GM12878 (cell line): ENCODE data around the gene CSMD2. TPM values are rescaled to one million over a fixed set of nuclear protein-coding genes. Genes with fewer than 3 reads are reported as not detected.

Experiments used
- ATAC-seq: fragments of 200-7000 bp; cut with Tn5 transposase; 3 replicates; pipeline ENCODE4 v1.9.1; 2020; ENCODE audit warnings: mild to moderate bottlenecking, moderate library complexity
- BruUV-seq: library from RNA; stranded (reverse); fragments of 400-500 nt; replicated peaks from 2 replicates; lab custom pipeline; 2021; lab: Mats Ljungman, UMichigan
- CTCF ChIA-PET: fragments of 300-600 bp; sonication (Branson Sonifier 250); formaldehyde crosslinking; extraction: SDS; loops from one replicate; lab custom pipeline; 2021; ENCODE audit warnings: inconsistent platforms; lab: Yijun Ruan, JAX
- POLR2A ChIA-PET: fragments of 350-600 bp; formaldehyde crosslinking; extraction: SDS; loops from one replicate; lab custom pipeline; 2021; ENCODE audit warnings: inconsistent platforms; lab: Charles Lee
- RAD21 ChIA-PET: fragments of 300-600 bp; sonication (Branson Sonifier 250); formaldehyde crosslinking; loops from one replicate; lab custom pipeline; 2023; ENCODE audit warnings: antibody characterized with exemption; ENCODE audit not compliant: unreplicated experiment; lab: Charles Lee
- SMC1A ChIA-PET: fragments of 300-600 bp; sonication (Branson Sonifier 250); formaldehyde crosslinking; loops from one replicate; lab custom pipeline; 2023; ENCODE audit not compliant: unreplicated experiment, uncharacterized antibody; lab: Charles Lee
- DNase-seq: peaks from one replicate; pipeline ENCODE4 v3.0.0-alpha.2; 2011; ENCODE audit warnings: low read depth, low spot score
- FAIRE-seq: peaks from 3 replicates; lab custom pipeline; 2011; peaks lifted over from hg19 to GRCh38; lab: Jason Lieb, UNC
- H2AFZ ChIP-seq: 2 replicates; pipeline ENCODE4 v1.6.0; 2011; ENCODE audit warnings: low read depth, low read length, control low read depth; ENCODE audit not compliant: control insufficient read depth
- H3K27ac ChIP-seq: 2 replicates; pipeline ENCODE4 v1.5.1; 2011; ENCODE audit warnings: control low read depth; ENCODE audit not compliant: control insufficient read depth, insufficient read depth
- H3K27me3 ChIP-seq, 2 experiments: replicated peaks in 1 of 2; 2 replicates each; pipeline versions ENCODE4 v1.6.0 to v1.6.1; 2011; ENCODE audit warnings: low read length in 1 of 2; ENCODE audit not compliant: control insufficient read depth in 2 of 2, insufficient read depth in 2 of 2
- H3K36me3 ChIP-seq, 2 experiments: 2 replicates each; pipeline ENCODE4 v1.5.1; 2011; ENCODE audit warnings: low read length in 1 of 2; ENCODE audit not compliant: control insufficient read depth in 2 of 2, insufficient read depth in 2 of 2
- H3K4me1 ChIP-seq: 2 replicates; pipeline ENCODE4 v1.6.1; 2011; ENCODE audit warnings: mild to moderate bottlenecking, low read length, moderate library complexity, mixed read lengths; ENCODE audit not compliant: control insufficient read depth, insufficient read depth
- H3K4me2 ChIP-seq: 2 replicates; pipeline ENCODE4 v1.6.0; 2011; ENCODE audit warnings: control low read depth; ENCODE audit not compliant: control insufficient read depth, insufficient read depth
- H3K4me3 ChIP-seq: fragments of 200-600 bp; sonication (generic); 2 replicates; pipeline ENCODE4 v1.5.1; 2016
- H3K79me2 ChIP-seq: 2 replicates; pipeline ENCODE4 v1.6.0; 2011; ENCODE audit warnings: low read length; ENCODE audit not compliant: control insufficient read depth, insufficient read depth
- H3K9ac ChIP-seq: 2 replicates; pipeline ENCODE4 v1.8.0; 2011; ENCODE audit warnings: low read length, control low read depth, mixed read lengths; ENCODE audit not compliant: control insufficient read depth, insufficient read depth
- H3K9me3 ChIP-seq: replicated peaks from 3 replicates; pipeline ENCODE4 v1.5.1; 2011; ENCODE audit warnings: mild to moderate bottlenecking, low read length; ENCODE audit not compliant: control insufficient read depth, insufficient read depth
- H4K20me1 ChIP-seq: 2 replicates; pipeline ENCODE4 v1.6.0; 2011; ENCODE audit not compliant: control insufficient read depth, insufficient read depth
- BHLHE40 ChIP-seq, 2 experiments: fragments of 450-650 bp in 1 of 2; IDR thresholded peaks; 2 replicates each; pipeline ENCODE4 v1.6.1; 2011 to 2017; ENCODE audit warnings: low read depth in 2 of 2, borderline replicate concordance in 1 of 2, improper control_type of control experiment in 1 of 2, low read length in 1 of 2, mild to moderate bottlenecking in 1 of 2
- FOXM1 ChIP-seq: IDR thresholded peaks from 2 replicates; pipeline ENCODE4 v1.6.1; 2012; ENCODE audit warnings: low read depth, mild to moderate bottlenecking, inconsistent platforms, low read length, moderate library complexity
- KAT2A ChIP-seq: conservative IDR thresholded peaks from 2 replicates; pipeline ENCODE4 v1.6.1; 2011; ENCODE audit warnings: low read depth, low read length; ENCODE audit not compliant: control insufficient read depth
- MYC ChIP-seq: IDR thresholded peaks from 2 replicates; pipeline ENCODE4 v1.6.1; 2011; ENCODE audit warnings: mild to moderate bottlenecking, low read length, moderate library complexity, inconsistent platforms; ENCODE audit not compliant: insufficient read depth, insufficient replicate concordance, insufficient read length, severe bottlenecking
- NKRF ChIP-seq: fragments of 450-650 bp; conservative IDR thresholded peaks from 2 replicates; pipeline ENCODE4 v1.6.1; 2017; ENCODE audit warnings: mild to moderate bottlenecking, moderate library complexity
- USF2 ChIP-seq: IDR thresholded peaks from 2 replicates; pipeline ENCODE4 v1.6.1; 2011; ENCODE audit warnings: low read depth, low read length, improper control_type of control experiment, borderline replicate concordance
- ZNF274 ChIP-seq: IDR thresholded peaks from one replicate; pipeline ENCODE4 v1.8.0; 2011; ENCODE audit not compliant: insufficient read length, insufficient read depth
- WGBS: methylation state at CpG from one replicate; pipeline ENCODE4 v1.1.6; 2016; ENCODE audit warnings: low lambda C conversion rate; ENCODE audit not compliant: insufficient replicate concordance, insufficient coverage; ENCODE audit errors: missing lambda C conversion rate; 5-methylcytosine and 5-hydroxymethylcytosine counted together
- in situ Hi-C: fragments of 300-500 bp; cut with MboI; formaldehyde crosslinking; loops from 9 replicates; pipeline ENCODE4 v1.14.3; 2018; ENCODE audit warnings: mixed read lengths
- intact Hi-C: fragments of 100-400 bp; cut with micrococcal nuclease; formaldehyde crosslinking; loops from one replicate; pipeline ENCODE4 v1.14.2; 2022; ENCODE audit not compliant: unreplicated experiment
- polyA plus RNA-seq, 11 experiments: library from polyadenylated mRNA; depleted of rRNA in 4 of 11; unstranded in 6 of 11; stranded (reverse) in 5 of 11; fragments of >200 nt; fragmentation: Nextera tagmentation in 4 of 11; fragmentation: Illumina TruSeq in 1 of 11; extraction: Ambion mirVana in 4 of 11; extraction: Trizol in 1 of 11; gene quantifications; 1 replicate in 1 of 11; 2 replicates in 10 of 11; pipeline versions ENCODE4 v1.2.1 to v1.2.3, GENCODE V29; 2011 to 2016; ENCODE audit warnings: inconsistent platforms in 2 of 11, missing spikeins in 2 of 11, low read depth in 1 of 11
- total RNA-seq, 4 experiments: library from RNA; depleted of rRNA in 3 of 4; stranded (reverse); fragments of >200 nt in 3 of 4; fragmentation: Illumina TruSeq in 1 of 4; extraction: Trizol in 1 of 4; gene quantifications; 2 replicates each; pipeline versions ENCODE4 v1.2.1 to v1.2.3, GENCODE V29; 2013 to 2021
- TF ChIP-seq, protein P1 (sequence below): fragments of 450-650 bp; IDR thresholded peaks from 2 replicates; pipeline ENCODE4 v1.6.1; 2017; ENCODE audit warnings: mild to moderate bottlenecking, low read depth, inconsistent platforms; ENCODE audit not compliant: poor library complexity, severe bottlenecking
- TF ChIP-seq, protein P2 (sequence below): fragments of 450-650 bp; IDR thresholded peaks from 2 replicates; pipeline ENCODE4 v1.6.1; 2017; ENCODE audit warnings: mild to moderate bottlenecking, moderate library complexity
- TF ChIP-seq, protein P3 (sequence below): fragments of 450-650 bp; formaldehyde crosslinking; IDR thresholded peaks from 2 replicates; pipeline ENCODE4 v1.4.0; 2022; ENCODE audit warnings: mild to moderate bottlenecking, moderate library complexity

The CSMD2 gene
- total and polyA plus RNA-seq, 10 of the 15 experiments (the other 5 are each of a cell fraction or from before 2014, with no cell fraction given): under 0.01 TPM; not detected in 9

DNA sequence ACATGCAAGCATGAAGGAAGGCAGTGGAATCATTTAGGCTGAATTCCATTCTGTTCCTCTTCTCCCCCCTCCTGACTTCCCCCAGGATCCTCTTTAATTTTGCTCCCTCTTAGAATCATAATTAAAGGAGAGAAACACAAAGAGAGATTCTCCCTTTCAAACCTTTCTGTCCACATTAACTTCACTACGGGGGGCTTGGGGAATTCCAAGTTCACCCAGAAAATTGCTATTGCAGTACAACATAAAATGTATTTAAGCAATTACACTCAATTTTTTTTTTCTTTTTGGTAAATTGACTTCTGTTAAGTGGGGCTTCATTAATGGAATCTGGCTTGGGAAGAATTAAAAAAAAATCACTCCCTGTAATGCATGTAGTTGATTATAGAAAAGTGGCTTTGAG, 314.5 kb downstream of the CSMD2 start:
- in situ Hi-C loops: no loop called here
- no peaks in the 10 kb centered on the region; the same call in 1 of the 2 replicates for H4K20me1 ChIP-seq
- WGBS: 0% methylated on average over 1 of the region's 1 CpG
- TF ChIP-seq, protein P1, sequence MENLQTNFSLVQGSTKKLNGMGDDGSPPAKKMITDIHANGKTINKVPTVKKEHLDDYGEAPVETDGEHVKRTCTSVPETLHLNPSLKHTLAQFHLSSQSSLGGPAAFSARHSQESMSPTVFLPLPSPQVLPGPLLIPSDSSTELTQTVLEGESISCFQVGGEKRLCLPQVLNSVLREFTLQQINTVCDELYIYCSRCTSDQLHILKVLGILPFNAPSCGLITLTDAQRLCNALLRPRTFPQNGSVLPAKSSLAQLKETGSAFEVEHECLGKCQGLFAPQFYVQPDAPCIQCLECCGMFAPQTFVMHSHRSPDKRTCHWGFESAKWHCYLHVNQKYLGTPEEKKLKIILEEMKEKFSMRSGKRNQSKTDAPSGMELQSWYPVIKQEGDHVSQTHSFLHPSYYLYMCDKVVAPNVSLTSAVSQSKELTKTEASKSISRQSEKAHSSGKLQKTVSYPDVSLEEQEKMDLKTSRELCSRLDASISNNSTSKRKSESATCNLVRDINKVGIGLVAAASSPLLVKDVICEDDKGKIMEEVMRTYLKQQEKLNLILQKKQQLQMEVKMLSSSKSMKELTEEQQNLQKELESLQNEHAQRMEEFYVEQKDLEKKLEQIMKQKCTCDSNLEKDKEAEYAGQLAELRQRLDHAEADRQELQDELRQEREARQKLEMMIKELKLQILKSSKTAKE: no peak
- TF ChIP-seq MYC (no peak), KAT2A (no peak), BHLHE40 (IDR thresholded peaks at IDR 0.05; ENCODE audit: borderline replicate concordance in 1 of 2, low read depth in 2 of 2, low read length in 1 of 2) (no peak), FOXM1 (no peak), NKRF (no peak), USF2 (no peak), ZNF274 (no peak)
- TF ChIP-seq, protein P2, sequence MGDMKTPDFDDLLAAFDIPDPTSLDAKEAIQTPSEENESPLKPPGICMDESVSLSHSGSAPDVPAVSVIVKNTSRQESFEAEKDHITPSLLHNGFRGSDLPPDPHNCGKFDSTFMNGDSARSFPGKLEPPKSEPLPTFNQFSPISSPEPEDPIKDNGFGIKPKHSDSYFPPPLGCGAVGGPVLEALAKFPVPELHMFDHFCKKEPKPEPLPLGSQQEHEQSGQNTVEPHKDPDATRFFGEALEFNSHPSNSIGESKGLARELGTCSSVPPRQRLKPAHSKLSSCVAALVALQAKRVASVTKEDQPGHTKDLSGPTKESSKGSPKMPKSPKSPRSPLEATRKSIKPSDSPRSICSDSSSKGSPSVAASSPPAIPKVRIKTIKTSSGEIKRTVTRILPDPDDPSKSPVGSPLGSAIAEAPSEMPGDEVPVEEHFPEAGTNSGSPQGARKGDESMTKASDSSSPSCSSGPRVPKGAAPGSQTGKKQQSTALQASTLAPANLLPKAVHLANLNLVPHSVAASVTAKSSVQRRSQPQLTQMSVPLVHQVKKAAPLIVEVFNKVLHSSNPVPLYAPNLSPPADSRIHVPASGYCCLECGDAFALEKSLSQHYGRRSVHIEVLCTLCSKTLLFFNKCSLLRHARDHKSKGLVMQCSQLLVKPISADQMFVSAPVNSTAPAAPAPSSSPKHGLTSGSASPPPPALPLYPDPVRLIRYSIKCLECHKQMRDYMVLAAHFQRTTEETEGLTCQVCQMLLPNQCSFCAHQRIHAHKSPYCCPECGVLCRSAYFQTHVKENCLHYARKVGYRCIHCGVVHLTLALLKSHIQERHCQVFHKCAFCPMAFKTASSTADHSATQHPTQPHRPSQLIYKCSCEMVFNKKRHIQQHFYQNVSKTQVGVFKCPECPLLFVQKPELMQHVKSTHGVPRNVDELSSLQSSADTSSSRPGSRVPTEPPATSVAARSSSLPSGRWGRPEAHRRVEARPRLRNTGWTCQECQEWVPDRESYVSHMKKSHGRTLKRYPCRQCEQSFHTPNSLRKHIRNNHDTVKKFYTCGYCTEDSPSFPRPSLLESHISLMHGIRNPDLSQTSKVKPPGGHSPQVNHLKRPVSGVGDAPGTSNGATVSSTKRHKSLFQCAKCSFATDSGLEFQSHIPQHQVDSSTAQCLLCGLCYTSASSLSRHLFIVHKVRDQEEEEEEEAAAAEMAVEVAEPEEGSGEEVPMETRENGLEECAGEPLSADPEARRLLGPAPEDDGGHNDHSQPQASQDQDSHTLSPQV: no peak
- TF ChIP-seq, protein P3, sequence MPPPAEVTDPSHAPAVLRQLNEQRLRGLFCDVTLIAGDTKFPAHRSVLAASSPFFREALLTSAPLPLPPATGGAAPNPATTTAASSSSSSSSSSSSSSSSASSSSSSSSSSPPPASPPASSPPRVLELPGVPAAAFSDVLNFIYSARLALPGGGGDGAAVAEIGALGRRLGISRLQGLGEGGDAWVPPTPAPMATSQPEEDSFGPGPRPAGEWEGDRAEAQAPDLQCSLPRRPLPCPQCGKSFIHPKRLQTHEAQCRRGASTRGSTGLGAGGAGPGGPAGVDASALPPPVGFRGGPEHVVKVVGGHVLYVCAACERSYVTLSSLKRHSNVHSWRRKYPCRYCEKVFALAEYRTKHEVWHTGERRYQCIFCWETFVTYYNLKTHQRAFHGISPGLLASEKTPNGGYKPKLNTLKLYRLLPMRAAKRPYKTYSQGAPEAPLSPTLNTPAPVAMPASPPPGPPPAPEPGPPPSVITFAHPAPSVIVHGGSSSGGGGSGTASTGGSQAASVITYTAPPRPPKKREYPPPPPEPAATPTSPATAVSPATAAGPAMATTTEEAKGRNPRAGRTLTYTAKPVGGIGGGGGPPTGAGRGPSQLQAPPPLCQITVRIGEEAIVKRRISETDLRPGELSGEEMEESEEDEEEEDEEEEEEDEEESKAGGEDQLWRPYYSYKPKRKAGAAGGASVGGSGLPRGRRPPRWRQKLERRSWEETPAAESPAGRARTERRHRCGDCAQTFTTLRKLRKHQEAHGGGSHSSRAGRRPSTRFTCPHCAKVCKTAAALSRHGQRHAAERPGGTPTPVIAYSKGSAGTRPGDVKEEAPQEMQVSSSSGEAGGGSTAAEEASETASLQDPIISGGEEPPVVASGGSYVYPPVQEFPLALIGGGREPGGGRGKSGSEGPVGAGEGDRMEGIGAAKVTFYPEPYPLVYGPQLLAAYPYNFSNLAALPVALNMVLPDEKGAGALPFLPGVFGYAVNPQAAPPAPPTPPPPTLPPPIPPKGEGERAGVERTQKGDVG (CRISPR knock-in tag): no peak

More for the DNA sequence above, 314.5 kb downstream of the CSMD2 start:
- no peaks in the 10 kb centered on the region; a peak in 2 of 4 replicates for H3K27me3 ChIP-seq
- no peak overlapping the region for H2AFZ ChIP-seq
- no TSS peak for BruUV-seq
- no peaks in the 10 kb centered on the region for H3K4me1 ChIP-seq
- H3K9me3 ChIP-seq: no peaks in the 10 kb centered on the region
- no peak overlapping the region for H3K9ac ChIP-seq
- H3K4me2 ChIP-seq: no peak overlapping the region
- ChIA-PET RAD21 (no interaction called here), SMC1A (no interaction called here), CTCF (no interaction called here), POLR2A (no interaction called here)
- intact Hi-C loops: no loop called here
- FAIRE-seq (no peak), ATAC-seq (no peak), DNase-seq (no peak)
- H3K36me3 ChIP-seq: no peaks in the 10 kb centered on the region
- no peak overlapping the region for H3K27ac ChIP-seq
- H3K79me2 ChIP-seq: no peaks in the 10 kb centered on the region
- H3K4me3 ChIP-seq: no peak overlapping the region
